ENCODE results near the gene NEK11. TPM values are rescaled to one million over a fixed set of nuclear protein-coding genes. Genes with fewer than 3 reads are reported as not detected.

NEK11 gene
- total and polyA plus RNA-seq, 9 of the 15 experiments (the other 6 are each of a cell fraction or from before 2014, with no cell fraction given), result 0.28 to 1.5 (median 0.87) TPM

DNA sequence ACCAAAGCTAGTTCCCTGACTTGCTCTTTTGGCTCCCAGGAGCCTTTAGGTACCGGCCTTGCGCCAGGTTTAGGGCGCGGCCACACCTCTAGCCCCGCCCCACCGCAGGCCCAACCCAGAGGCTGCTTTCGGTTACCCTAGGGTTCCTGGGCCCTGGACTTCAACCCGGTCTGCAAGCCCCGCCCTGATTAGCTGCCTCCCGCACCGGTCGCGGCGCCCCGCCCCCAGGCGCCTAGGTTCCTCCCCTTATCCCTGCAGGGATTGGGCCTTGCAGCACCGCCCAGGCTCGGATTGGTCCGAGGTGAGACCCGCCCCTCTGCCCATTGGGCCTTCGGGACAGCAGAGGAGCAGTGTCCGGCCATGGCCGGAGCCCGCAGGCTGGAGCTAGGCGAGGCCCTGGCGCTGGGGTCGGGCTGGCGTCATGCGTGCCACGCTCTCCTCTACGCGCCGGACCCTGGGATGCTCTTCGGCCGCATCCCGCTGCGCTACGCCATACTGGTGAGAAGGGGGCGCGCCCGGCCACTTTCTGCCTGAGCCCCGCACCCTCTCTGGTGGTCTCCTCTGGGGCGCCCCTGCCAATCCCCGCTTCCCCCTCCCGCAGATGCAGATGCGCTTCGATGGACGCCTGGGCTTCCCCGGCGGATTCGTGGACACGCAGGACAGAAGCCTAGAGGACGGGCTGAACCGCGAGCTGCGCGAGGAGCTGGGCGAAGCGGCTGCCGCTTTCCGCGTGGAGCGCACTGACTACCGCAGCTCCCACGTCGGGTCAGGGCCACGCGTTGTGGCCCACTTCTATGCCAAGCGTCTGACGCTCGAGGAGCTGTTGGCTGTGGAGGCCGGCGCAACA is 355.0 kb downstream of the NEK11 start, which contains the start of gene NUDT16 (continued):
- peak; percentile 61; the same call in 1 of the 2 replicates for TF ChIP-seq KLF1 (tag; IDR thresholded peaks at IDR 0.05)
- TF ChIP-seq, protein P1, sequence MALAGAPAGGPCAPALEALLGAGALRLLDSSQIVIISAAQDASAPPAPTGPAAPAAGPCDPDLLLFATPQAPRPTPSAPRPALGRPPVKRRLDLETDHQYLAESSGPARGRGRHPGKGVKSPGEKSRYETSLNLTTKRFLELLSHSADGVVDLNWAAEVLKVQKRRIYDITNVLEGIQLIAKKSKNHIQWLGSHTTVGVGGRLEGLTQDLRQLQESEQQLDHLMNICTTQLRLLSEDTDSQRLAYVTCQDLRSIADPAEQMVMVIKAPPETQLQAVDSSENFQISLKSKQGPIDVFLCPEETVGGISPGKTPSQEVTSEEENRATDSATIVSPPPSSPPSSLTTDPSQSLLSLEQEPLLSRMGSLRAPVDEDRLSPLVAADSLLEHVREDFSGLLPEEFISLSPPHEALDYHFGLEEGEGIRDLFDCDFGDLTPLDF (CRISPR knock-in tag; IDR thresholded peaks at IDR 0.05), result no peak
- TF ChIP-seq ZNF239 (CRISPR knock-in tag; IDR thresholded peaks at IDR 0.05), result no peak
- peak; percentile 67; the same call in 1 of the 2 replicates for TF ChIP-seq L3MBTL2 (IDR thresholded peaks at IDR 0.05)
- TF ChIP-seq, protein P2, sequence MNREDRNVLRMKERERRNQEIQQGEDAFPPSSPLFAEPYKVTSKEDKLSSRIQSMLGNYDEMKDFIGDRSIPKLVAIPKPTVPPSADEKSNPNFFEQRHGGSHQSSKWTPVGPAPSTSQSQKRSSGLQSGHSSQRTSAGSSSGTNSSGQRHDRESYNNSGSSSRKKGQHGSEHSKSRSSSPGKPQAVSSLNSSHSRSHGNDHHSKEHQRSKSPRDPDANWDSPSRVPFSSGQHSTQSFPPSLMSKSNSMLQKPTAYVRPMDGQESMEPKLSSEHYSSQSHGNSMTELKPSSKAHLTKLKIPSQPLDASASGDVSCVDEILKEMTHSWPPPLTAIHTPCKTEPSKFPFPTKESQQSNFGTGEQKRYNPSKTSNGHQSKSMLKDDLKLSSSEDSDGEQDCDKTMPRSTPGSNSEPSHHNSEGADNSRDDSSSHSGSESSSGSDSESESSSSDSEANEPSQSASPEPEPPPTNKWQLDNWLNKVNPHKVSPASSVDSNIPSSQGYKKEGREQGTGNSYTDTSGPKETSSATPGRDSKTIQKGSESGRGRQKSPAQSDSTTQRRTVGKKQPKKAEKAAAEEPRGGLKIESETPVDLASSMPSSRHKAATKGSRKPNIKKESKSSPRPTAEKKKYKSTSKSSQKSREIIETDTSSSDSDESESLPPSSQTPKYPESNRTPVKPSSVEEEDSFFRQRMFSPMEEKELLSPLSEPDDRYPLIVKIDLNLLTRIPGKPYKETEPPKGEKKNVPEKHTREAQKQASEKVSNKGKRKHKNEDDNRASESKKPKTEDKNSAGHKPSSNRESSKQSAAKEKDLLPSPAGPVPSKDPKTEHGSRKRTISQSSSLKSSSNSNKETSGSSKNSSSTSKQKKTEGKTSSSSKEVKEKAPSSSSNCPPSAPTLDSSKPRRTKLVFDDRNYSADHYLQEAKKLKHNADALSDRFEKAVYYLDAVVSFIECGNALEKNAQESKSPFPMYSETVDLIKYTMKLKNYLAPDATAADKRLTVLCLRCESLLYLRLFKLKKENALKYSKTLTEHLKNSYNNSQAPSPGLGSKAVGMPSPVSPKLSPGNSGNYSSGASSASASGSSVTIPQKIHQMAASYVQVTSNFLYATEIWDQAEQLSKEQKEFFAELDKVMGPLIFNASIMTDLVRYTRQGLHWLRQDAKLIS (CRISPR knock-in tag; IDR thresholded peaks at IDR 0.05), result 0 out of 2 replicates have a peak, but pooled peaks have one; percentile 31
- TF ChIP-seq ZNF778 (CRISPR knock-in tag; IDR thresholded peaks at IDR 0.05), result no peak
- no peak for TF ChIP-seq CBX2 (IDR thresholded peaks at IDR 0.05; ENCODE audit: insufficient read depth, low read length, poor library complexity, severe bottlenecking)
- peak; percentile 22; the same call in 1 of the 2 replicates for TF ChIP-seq ZNF431 (CRISPR knock-in tag; IDR thresholded peaks at IDR 0.05)
- TF ChIP-seq, protein P3, sequence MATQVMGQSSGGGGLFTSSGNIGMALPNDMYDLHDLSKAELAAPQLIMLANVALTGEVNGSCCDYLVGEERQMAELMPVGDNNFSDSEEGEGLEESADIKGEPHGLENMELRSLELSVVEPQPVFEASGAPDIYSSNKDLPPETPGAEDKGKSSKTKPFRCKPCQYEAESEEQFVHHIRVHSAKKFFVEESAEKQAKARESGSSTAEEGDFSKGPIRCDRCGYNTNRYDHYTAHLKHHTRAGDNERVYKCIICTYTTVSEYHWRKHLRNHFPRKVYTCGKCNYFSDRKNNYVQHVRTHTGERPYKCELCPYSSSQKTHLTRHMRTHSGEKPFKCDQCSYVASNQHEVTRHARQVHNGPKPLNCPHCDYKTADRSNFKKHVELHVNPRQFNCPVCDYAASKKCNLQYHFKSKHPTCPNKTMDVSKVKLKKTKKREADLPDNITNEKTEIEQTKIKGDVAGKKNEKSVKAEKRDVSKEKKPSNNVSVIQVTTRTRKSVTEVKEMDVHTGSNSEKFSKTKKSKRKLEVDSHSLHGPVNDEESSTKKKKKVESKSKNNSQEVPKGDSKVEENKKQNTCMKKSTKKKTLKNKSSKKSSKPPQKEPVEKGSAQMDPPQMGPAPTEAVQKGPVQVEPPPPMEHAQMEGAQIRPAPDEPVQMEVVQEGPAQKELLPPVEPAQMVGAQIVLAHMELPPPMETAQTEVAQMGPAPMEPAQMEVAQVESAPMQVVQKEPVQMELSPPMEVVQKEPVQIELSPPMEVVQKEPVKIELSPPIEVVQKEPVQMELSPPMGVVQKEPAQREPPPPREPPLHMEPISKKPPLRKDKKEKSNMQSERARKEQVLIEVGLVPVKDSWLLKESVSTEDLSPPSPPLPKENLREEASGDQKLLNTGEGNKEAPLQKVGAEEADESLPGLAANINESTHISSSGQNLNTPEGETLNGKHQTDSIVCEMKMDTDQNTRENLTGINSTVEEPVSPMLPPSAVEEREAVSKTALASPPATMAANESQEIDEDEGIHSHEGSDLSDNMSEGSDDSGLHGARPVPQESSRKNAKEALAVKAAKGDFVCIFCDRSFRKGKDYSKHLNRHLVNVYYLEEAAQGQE (IDR thresholded peaks at IDR 0.05; ENCODE audit: borderline replicate concordance), result peak; percentile 97
- TF ChIP-seq, protein P3 (CRISPR knock-in tag; IDR thresholded peaks at IDR 0.05; ENCODE audit: low read depth), result no peak
- no peak for TF ChIP-seq ATF1 (CRISPR knock-in tag; IDR thresholded peaks at IDR 0.05)
- peak; percentile 44; the same call in 1 of the 2 replicates for TF ChIP-seq ATF1 (tag; IDR thresholded peaks at IDR 0.05)
- no peak for TF ChIP-seq HMG20B (CRISPR knock-in tag; IDR thresholded peaks at IDR 0.05)
- peak; percentile 87 for TF ChIP-seq KLF16 (IDR thresholded peaks at IDR 0.05)
- no peak for TF ChIP-seq ZNF668 (CRISPR knock-in tag; IDR thresholded peaks at IDR 0.05)
